IPS-18c (cell line): ENCODE data around the gene DOK4.

Source experiments
- H3K4me3 ChIP-seq: 2 replicates; pipeline ENCODE4 v1.7.0; 2013; ENCODE audit warnings: low read depth, mild to moderate bottlenecking, low read length, moderate library complexity; ENCODE audit not compliant: insufficient read depth
- H3K9me3 ChIP-seq: one replicate; pipeline ENCODE4 v1.6.1; 2013; ENCODE audit warnings: mild to moderate bottlenecking, low read length, moderate library complexity; ENCODE audit not compliant: control insufficient read depth, insufficient read depth

The DOK4 gene

DNA sequence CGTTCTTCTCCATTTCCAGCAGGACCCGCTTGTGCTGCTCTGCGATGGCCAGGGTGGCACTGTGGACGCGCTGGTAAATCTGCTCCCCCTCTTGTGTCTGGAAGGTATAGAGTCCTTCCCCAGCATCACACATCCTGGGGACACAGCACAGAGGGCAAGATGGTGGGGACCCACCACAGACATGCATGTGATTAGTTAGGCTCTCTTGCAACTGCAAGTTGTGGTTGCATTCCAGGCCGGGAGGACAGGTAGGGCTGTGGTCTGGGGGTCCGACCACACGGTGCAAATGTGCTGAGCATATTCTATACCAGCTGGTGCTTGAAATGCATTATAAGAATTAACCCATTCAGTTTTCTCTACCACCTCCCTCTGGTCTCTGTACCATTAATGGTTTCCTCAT lies 12.4 kb downstream of the DOK4 start:
- Histone ChIP-seq H3K9me3 (no peaks in the 10 kb centered on the region), H3K4me3 (no peak overlapping the region)

DNA sequence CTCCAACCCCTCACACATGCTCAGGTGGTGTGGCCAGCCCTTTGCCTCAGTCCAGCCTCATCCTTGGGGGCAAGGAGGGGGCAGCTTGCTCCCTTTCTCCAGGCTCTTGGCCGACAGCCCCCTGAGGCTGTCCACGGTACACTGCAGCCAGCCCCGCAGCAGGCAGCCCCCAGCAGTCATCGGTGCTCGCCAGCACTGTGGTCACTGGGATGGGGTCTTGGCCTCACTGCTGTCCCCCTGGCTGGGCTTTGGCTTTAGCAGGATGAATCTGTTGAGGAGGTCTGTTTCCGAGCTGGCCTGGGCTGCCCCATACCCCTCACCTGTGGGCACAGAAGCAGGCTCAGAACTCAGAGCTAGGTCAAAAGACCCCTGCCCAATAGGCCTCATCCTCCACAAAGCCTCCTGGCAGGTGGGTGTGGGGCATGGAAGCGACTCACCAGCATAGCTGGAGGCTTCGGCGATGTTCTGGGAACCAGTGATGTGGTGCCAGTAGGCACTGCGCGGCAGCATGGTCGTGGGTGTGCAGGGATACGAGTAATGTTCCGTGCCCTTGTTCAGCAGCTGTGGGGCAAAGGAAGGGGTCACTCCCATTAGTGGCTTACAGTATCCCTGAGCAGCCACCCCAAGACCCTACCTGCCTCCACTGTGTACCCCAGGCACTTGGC lies 13.0 kb downstream of the DOK4 start:
- Histone ChIP-seq H3K4me3 (no peak overlapping the region), H3K9me3 (no peaks in the 10 kb centered on the region)

DNA sequence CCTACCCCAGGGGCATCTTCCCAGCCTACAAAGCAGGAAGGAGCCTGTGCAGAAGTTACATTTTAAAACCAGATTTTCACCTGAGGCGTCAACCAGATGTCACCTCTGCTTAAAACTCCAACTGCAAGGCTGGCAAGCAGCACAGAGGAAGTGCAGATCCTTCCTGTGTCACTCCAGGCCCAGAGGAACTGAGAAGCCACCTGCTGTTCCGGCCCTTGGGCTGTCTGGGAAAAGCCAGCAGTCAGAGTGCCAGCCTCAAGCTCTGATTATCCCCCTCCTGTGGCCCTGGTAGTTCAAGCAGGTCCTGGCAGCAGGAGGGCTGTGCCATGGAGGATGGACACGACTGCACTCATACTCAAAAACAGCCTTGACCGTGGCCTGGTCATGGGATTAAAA lies 13.6 kb downstream of the DOK4 start:
- no peaks in the 10 kb centered on the region for H3K9me3 ChIP-seq
- H3K4me3 ChIP-seq: no peak overlapping the region

DNA sequence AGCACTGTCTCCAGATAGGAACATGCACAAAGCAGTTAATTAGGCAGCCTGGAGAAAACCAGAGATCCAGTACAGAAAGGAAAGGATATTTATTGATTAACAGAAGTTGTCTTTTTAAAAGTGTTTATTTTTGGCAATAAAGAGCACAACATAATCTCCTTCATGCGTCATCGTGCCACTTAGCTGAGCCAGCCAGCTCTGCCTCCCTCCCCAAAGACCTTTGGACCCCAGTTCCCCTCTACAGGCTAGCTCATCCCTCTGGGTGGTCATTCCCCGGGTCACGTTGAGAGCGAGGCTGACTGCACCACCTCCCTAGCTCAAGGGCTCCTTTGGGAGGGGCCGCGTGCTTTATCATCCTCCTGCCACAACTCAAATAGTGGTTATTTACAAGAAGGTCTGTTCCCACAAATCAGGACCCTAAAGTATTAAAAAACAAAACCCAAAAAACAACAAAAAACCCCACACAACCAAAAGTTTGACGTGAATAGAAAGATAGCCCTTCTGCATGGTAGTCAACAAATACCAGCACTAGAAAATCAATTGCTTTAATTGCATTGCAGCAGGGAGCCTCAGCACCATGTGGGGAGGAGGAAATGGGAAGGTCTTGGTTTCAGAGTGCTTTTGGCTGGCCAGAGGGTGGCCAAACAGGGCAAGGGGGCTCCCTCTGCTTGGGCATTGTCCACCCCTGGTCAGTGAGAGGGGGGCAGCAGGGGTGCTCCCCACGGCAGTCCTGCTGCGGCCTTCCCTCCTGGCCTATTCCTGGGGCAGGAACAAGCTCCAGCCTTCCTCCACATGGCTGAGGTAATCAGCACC lies 14.2 kb downstream of the DOK4 start:
- Histone ChIP-seq H3K4me3 (no peak overlapping the region), H3K9me3 (no peaks in the 10 kb centered on the region)

DNA sequence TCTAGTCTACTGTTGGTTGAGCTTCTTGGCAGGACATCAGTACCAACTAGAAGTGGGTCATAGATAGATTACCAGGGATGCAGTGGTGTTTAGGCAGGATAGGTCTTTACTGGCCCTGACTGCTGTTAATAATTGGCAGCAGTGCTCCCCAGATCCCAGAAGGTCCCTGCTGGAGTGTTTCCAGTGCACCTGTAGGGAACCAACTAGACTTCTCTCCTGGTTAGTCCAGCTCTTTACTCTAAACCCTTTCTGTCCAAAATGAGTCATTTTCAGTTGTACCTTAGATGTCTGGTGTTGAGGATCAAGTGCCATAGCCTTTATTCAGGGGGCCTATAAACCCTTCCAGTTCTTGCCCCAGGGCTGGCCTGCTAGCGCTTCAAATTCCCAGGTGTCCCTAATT lies 15.1 kb downstream of the DOK4 start:
- no peak overlapping the region for H3K4me3 ChIP-seq
- no peaks in the 10 kb centered on the region for H3K9me3 ChIP-seq

DNA sequence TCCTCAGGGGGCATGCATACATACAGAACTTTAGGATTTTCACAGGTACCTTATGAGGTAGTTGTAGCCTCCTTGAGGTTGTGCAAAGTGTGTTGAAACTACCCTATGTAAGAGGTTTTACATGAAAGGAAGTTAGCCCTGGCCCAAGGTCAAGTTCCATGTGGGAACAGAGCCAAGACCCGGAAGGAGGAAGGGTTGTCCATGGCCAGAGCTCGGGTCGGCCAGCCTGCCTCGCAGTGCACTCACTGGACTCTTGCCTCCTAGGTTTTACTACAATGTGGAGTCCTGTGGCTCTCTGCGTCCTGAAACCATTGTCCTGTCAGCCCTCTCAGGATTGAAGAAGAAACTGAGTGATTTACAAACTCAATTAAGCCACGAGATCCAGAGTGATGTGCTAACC lies 15.6 kb downstream of the DOK4 start:
- Histone ChIP-seq H3K4me3 (no peak overlapping the region), H3K9me3 (no peaks in the 10 kb centered on the region)

DNA sequence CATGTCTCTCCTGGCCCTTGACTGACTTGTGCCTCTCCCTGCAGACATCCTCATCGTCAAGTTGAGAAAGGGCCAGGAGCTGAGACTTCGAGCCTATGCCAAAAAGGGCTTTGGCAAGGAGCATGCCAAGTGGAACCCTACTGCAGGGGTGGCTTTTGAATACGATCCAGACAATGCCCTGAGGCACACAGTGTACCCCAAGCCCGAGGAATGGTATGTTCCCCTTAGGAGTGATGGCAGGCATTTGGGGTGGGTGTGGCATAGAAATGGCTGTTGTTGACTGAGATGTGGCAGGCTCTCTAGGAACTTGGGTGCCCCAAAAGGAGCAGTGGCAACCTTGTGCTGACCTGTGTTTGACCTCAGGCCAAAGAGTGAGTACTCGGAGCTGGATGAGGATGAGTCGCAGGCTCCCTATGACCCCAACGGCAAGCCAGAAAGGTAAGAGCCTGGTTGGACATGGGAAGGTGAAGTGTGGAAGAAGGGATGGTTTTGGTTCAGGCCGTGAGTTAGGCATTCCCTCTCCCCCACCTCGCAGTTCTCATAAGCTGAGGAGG lies 16.3 kb downstream of the DOK4 start:
- H3K9me3 ChIP-seq: no peaks in the 10 kb centered on the region
- H3K4me3 ChIP-seq: no peak overlapping the region

- Histone ChIP-seq H3K9me3 (no peaks in the 10 kb centered on the region), H3K4me3 (no peak overlapping the region)
Observed at GRCh38 chr16:57469046-57469445, 17.2 kb downstream of the DOK4 start.

- Histone ChIP-seq H3K4me3 (no peak overlapping the region), H3K9me3 (no peaks in the 10 kb centered on the region)
Observed at GRCh38 chr16:57468346-57468745, 17.9 kb downstream of the DOK4 start.

- H3K9me3 ChIP-seq: no peaks in the 10 kb centered on the region
- H3K4me3 ChIP-seq: no peak overlapping the region
Observed at GRCh38 chr16:57464523-57464922, 21.8 kb downstream of the DOK4 start.

DNA sequence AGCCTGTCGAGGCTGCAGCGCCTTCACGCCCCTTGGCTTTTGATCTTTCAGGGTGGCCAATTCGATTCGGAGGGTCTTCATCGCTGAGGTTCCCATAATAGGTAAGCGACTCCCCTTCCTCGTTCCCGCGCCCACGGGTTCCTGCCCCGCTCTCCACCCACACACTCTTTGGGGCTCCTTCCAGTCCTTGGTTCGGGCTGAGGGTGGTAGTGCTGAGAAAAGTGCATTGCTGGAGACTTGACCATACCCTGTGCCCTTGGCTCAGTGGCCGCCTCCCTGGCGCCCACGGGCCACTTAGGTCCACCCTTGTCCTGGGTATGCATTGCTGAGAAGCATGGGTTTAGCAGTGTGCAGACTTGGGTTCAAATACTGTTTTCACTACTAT lies 23.3 kb downstream of the DOK4 start:
- no peaks in the 10 kb centered on the region for H3K9me3 ChIP-seq
- peak overlapping the region; percentile 85 for H3K4me3 ChIP-seq

- H3K4me3 ChIP-seq: peak within 1 kb of the TSS; percentile 85
- H3K9me3 ChIP-seq: no peaks in the 10 kb centered on the region
Observed at GRCh38 chr16:57462209-57462977, 23.9 kb downstream of the DOK4 start, which contains the start of gene POLR2C. Gene POLR2C, plus strand, starts transcription at chr16:57462679. Its CDS starts 46 bp downstream, at chr16:57462725.

- Histone ChIP-seq H3K9me3 (no peaks in the 10 kb centered on the region), H3K4me3 (no peak overlapping the region)
Observed at GRCh38 chr16:57452021-57452420, 34.3 kb downstream of the DOK4 start.

DNA sequence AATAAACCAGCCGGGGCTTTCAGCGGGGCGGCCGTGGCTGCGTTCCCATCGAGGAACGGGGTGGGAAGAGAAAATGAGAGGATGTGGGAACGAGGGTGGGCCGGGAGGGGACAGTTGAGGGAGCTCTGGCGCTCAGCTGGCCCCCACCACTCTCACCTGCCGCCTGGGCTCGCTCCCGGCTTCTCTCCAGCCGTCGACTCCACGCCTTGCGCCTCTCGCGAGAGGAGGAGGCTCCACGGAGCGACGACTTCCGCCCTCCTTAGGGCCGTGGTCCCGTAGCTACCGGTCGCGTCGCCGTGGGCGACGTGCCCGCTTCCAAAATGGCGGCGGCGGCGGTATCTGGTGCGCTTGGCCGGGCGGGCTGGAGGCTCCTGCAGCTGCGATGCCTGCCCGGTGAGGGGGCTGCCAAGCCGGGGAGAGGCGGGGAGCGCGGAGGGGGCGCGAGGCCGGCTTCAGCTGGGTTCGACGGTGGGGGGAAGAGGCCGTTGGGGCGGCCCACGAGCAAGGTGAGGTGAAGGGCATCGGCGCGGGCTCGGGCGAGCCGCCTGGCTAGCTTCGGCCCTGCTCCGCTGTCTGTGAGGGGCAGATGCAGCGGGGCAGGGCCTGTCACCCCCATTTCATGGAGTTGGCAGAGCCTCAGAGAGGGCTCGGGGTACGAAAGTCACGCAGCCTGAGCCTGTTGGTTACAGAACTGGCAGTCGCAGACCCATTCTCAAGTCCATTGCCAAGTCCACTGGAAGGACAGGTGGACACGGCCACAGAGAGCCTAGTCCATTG lies 38.9 kb downstream of the DOK4 start, which contains the start of the genes CIAPIN1 and COQ9:
Gene CIAPIN1, minus strand, starts transcription at position 200 of the 777 bp plus-strand sequence. CDS start 6,457 bp downstream, outside the sequence.
Gene COQ9, plus strand, starts transcription at position 294 of the 777 bp plus-strand sequence. Its CDS starts 27 bp downstream, at position 321.
- Histone ChIP-seq H3K4me3 (peak within 1 kb of the TSS; percentile 94), H3K9me3 (no peaks in the 10 kb centered on the region)

GRCh38 chr16:57446531-57447185 lies 39.6 kb downstream of the DOK4 start:
- peak overlapping the region; percentile 94 for H3K4me3 ChIP-seq
- no peaks in the 10 kb centered on the region for H3K9me3 ChIP-seq

GRCh38 chr16:57445510-57445909 lies 40.8 kb downstream of the DOK4 start:
- no peaks in the 10 kb centered on the region for H3K9me3 ChIP-seq
- no peak overlapping the region for H3K4me3 ChIP-seq
